Lower leg skin (tissue), 4 donors: ENCODE measurements around the gene JOSD1. TPM values are rescaled to one million over a fixed set of nuclear protein-coding genes. Genes with fewer than 3 reads are reported as not detected.

Experiments used
- DNase-seq, 2 donors: peaks; one replicate each; pipeline ENCODE4 v3.0.0-alpha.2; 2019; ENCODE audit warnings: low spot score in 2 of 2
- H3K4me3 ChIP-seq: fragments of 200-600 bp; sonication (generic); 2 replicates; pipeline ENCODE4 v1.5.1; 2017; ENCODE audit warnings: mild to moderate bottlenecking, low read depth; ENCODE audit not compliant: poor library complexity, severe bottlenecking
- CTCF ChIP-seq, 3 donors: fragments of 450-650 bp; IDR thresholded peaks; one replicate each; pipeline ENCODE4 v1.5.1; 2016; ENCODE audit warnings: antibody characterized with exemption in 3 of 3, mild to moderate bottlenecking in 3 of 3, moderate library complexity in 2 of 3
- POLR2A ChIP-seq, 2 donors: fragments of 450-650 bp; IDR thresholded peaks; one replicate each; pipeline ENCODE4 v1.6.1; 2016 to 2017; ENCODE audit warnings: antibody characterized with exemption in 2 of 2, mild to moderate bottlenecking in 1 of 2, moderate library complexity in 1 of 2
- WGBS, 2 donors: methylation state at CpG; one replicate each; pipeline ENCODE4 v1.1.5; 2018; 5-methylcytosine and 5-hydroxymethylcytosine counted together
- intact Hi-C: fragments of 100-400 bp; cut with DNase I; formaldehyde crosslinking; loops from one replicate; pipeline ENCODE4 v1.15.0; 2023; ENCODE audit warnings: low total_unique reads
- total RNA-seq, 4 donors: library from RNA; depleted of rRNA; stranded (reverse); fragments of >200 nt; gene quantifications; one replicate each; pipeline ENCODE4 v1.1.0, GENCODE V29; 2016

Gene JOSD1
- total RNA-seq, 4 donors from 2014 or later: 52.0 to 90.6 (median 68.0) TPM

GRCh38 chr22:38715852-38716251 is 15.1 kb upstream of the JOSD1 start:
- TF ChIP-seq CTCF (IDR thresholded peaks at IDR 0.05) (no peak), POLR2A (IDR thresholded peaks at IDR 0.05) (no peak)

GRCh38 chr22:38715176-38715764 is 14.5 kb upstream of the JOSD1 start:
- no peak for DNase-seq
- intact Hi-C loops: no loop called here
- H3K4me3 ChIP-seq: no peak overlapping the region
- TF ChIP-seq CTCF (IDR thresholded peaks at IDR 0.05) (no peak), POLR2A (IDR thresholded peaks at IDR 0.05) (no peak)
- WGBS, 2 donors: 78 to 85% methylated on average over 9 of the region's 9 CpGs

More at GRCh38 chr22:38715852-38716251, 15.1 kb upstream of the JOSD1 start:
- 94 to 96% methylated on average over 15 of the region's 15 CpGs for WGBS, 2 donors
- DNase-seq: no peak
- intact Hi-C loops: no loop called here
- no peak overlapping the region for H3K4me3 ChIP-seq

- no peak overlapping the region for H3K4me3 ChIP-seq
- DNase-seq: no peak
- TF ChIP-seq CTCF (IDR thresholded peaks at IDR 0.05): no peak
- no peak for TF ChIP-seq POLR2A (IDR thresholded peaks at IDR 0.05)
Observed at GRCh38 chr22:38713921-38714320, 13.2 kb upstream of the JOSD1 start.

GRCh38 chr22:38712486-38713207 is 11.9 kb upstream of the JOSD1 start:
- no peak for DNase-seq
- H3K4me3 ChIP-seq: no peak overlapping the region
- intact Hi-C loops: no loop called here
- WGBS, 2 donors: 87 to 89% methylated on average over 11 of the region's 11 CpGs
- TF ChIP-seq POLR2A (IDR thresholded peaks at IDR 0.05) (no peak), CTCF (IDR thresholded peaks at IDR 0.05) (no peak)

More at GRCh38 chr22:38713921-38714320, 13.2 kb upstream of the JOSD1 start:
- 88% methylated on average over 8 of the region's 8 CpGs for WGBS, 2 donors
- intact Hi-C loops: no loop called here

GRCh38 chr22:38710866-38711265 is 10.1 kb upstream of the JOSD1 start:
- no peak for DNase-seq
- 62 to 65% methylated on average over 3 of the region's 3 CpGs for WGBS, 2 donors
- TF ChIP-seq POLR2A (IDR thresholded peaks at IDR 0.05): no peak
- TF ChIP-seq CTCF (IDR thresholded peaks at IDR 0.05): no peak
- no peak overlapping the region for H3K4me3 ChIP-seq
- intact Hi-C loops: no loop called here
